Measurements from ENCODE around the gene CHSY3.

Gene CHSY3

GRCh38 chr5:129904102-129904666 is at the start of gene CHSY3:
CHSY3 (plus strand) TSS chr5:129904465.
- peak; percentile 42 for DNase-seq

- DNase-seq = no peak
Measured at GRCh38 chr5:129856325-129856724, 47.9 kb upstream of the CHSY3 start.

GRCh38 chr5:129857116-129857515 is 47.1 kb upstream of the CHSY3 start:
- DNase-seq = no peak

- no peak for DNase-seq
Measured at GRCh38 chr5:129858131-129858675, 46.1 kb upstream of the CHSY3 start.

- no peak for DNase-seq
Measured at GRCh38 chr5:129884322-129884721, 19.9 kb upstream of the CHSY3 start.

- no peak for DNase-seq
Measured at GRCh38 chr5:129899454-129899853, 4.8 kb upstream of the CHSY3 start.

DNA sequence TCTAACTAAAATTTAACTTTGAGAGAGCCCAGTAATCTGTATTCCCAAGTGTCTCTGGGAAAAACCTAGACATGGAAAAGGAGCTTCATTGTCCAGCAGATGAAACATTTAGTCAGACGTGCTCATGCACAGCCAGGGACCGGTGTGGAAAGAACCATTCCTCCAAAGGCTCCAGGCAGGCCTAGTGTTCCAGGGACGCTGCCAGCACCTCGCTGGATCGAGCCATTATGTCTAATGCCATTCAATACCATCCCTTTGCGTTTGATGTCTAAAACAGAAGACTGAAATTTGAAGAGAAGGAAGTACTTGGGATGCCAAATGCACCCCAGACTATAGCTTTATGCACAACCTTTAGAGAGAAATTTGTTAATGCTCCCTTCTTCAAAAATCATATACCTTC is 1.4 kb upstream of the CHSY3 start:
- no peak for DNase-seq

GRCh38 chr5:129903466-129904101 is 681 bp upstream of the CHSY3 start:
- DNase-seq = no peak

DNA sequence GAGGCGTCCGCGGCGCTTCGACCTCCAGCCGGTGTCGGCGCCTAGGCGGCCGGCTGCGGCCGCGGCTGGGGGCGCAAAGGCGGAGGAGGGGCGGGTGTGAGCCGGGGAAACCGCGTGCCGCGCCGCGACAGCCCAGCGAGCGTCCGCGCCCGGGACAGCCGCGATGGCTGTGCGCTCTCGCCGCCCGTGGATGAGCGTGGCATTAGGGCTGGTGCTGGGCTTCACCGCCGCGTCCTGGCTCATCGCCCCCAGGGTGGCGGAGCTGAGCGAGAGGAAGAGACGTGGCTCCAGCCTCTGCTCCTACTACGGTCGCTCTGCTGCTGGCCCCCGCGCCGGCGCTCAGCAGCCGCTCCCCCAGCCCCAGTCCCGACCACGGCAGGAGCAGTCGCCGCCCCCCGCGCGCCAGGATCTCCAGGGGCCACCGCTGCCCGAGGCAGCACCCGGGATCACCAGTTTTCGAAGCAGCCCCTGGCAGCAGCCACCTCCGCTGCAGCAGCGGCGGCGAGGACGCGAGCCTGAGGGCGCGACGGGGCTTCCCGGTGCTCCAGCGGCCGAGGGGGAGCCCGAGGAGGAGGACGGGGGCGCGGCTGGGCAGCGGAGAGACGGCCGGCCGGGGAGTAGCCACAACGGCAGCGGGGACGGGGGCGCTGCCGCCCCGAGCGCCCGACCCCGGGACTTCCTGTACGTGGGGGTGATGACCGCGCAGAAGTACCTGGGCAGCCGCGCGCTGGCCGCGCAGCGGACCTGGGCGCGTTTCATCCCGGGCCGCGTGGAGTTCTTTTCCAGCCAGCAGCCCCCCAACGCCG is 605 bp downstream of the CHSY3 start:
- DNase-seq = no peak

DNA sequence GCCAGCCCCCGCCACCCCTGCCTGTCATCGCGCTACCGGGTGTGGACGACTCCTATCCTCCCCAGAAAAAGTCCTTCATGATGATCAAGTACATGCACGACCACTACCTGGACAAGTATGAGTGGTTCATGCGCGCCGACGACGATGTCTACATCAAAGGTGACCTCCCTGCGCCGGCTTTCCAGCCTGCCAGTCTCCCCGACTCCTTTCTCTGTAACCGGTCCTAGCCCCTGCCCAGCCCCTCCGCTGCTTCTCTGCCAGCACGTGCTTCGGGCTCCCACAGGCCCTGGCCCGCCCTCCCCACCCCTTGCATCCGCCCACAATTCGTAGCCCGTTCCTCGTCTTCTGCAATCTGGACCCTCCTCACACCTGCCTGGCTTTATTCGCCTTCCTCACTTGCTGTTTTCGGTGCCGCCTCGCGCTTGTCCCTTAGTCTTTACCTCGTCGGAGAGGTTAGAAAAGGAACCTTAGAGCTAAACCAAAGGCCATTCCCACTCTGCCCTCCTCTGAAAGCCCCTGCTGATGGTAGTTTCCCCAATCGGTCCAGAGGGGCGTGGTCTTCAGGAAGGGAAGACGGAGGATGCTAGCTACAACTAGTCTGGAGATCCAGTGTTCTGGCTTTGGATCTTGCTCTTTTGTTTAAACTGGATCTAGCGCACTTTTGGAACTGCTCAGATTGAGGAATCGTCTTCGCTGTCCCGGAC is 1.4 kb downstream of the CHSY3 start:
- no peak for DNase-seq

DNA sequence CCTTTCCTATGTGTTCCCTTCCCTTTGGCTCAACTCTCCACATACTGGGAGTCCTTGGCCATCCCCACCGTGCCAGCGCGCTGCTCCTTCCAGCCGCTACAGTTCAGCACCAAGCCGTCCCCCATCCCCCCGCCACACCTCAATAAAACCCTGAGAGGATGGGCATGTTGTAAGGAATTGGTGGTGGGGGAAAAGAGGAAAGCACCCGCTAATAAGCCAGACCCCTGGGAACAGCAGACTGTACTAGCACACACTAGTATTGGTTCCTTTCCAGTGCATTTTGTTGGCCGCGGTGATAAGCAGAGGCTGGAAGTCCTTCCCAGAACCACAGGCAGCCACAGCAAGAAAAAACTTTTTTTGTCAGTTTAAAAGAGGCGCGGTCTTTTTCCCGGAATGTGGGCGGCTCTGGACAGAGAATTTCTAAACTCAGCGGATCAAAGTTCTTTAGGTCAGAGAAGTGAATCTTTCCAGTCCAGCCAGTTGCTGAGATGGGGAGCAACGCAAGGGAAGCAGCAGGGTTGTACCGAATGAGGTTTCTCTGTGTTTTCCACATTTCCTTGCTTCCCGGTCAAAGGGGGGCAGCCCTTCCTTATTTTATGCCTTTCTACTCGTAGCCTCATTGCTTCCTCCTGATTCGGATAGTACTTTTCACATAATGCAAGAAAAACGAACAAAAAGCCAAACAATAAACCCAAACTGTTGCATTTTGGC is 2.1 kb downstream of the CHSY3 start:
- no peak for DNase-seq

GRCh38 chr5:129909225-129909624 is 5.0 kb downstream of the CHSY3 start:
- no peak for DNase-seq

DNA sequence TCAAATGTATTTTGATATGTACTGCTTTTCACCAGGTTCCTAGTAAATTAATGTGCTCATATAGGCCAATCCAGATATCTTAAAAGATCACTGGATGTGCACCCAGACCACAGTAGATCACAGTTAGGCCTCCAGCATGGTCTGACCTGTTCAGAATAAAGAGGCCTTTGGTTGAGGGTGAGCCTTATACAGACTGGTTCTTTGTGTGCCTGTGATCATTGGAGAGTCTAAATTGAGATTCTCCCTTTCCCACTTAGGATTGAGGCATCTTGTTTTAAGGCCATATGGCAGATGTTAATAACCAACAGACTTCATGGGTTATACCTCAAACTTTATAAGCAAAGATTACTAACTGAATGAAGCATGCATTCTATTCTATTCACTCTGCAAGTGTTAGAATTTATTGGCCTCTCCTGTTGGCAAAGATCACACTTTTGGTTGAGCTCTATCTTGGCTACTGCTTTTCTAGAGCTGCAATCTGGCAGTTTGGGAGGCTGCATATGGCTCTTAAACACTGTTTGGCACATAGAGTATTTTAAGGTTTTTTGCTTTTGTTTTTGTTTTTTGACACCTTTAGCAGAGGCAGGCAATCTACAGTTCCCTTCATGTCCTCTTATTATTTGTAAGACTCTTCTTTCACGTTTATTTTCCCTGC is 8.5 kb downstream of the CHSY3 start:
- no peak for DNase-seq

GRCh38 chr5:129915415-129915814 is 11.2 kb downstream of the CHSY3 start:
- DNase-seq = no peak

DNA sequence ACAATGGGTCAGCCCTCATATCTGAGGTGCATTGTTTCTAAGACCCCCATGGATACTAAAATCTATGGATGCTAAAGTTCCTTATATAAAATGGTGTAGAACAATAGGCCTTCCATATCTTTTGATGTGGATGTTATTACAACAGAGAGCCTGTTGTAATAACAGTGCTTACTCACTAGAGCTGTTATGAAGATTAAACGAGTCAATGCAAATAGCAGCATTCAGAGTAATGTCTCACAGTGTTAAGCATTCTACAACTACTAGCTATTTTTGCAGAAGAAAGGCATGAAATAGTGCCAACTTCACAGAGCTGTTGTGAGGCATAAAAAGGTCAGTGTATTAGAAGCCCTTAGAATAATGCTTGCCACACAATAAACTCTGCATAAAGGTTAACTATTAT is 13.0 kb downstream of the CHSY3 start:
- no peak for DNase-seq

GRCh38 chr5:129921204-129921603 is 16.9 kb downstream of the CHSY3 start:
- no peak for DNase-seq

- DNase-seq = no peak
Measured at GRCh38 chr5:129930221-129930620, 26.0 kb downstream of the CHSY3 start.

DNA sequence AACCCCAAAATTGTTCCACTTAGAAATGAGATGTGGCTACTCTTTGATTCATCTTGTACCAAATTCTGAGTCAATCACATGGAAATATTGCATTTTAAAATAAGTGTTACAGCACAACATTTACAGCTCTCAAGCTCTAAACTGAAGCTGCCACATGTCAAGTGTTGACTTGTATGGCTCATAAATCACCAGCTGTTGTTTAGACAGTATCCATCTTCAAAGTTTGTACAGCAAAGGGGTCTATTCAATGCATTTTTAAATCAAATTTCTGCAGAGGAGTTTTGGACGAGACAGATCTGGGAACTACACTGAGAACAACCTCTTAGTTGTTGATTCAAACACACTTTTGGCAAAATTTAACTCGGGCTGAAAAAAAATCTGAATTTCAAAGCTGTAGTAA is 31.4 kb downstream of the CHSY3 start:
- DNase-seq = no peak

DNA sequence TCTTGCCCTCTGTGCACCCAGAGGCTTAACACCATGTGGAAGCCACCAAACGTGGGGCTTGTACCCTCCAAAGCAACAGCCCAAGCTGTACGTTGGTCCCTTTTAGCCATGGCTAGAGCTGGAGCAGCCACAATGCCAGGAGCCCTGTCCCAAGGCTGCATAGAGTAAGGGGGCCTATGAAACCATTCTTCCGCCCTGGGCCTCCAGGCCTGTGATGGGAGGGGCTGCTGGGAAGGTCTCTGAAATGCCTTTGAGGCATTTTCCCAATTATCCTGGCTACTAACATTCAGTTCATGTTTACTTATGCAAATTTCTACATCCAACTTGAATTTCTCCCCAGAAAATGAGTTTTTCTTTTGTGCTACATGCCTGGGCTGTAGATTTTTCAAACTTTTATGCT is 33.8 kb downstream of the CHSY3 start:
- DNase-seq = no peak

GRCh38 chr5:129943936-129944335 is 39.7 kb downstream of the CHSY3 start:
- DNase-seq = no peak

- no peak for DNase-seq
Measured at GRCh38 chr5:129945028-129945427, 40.8 kb downstream of the CHSY3 start.

- no peak for DNase-seq
Measured at GRCh38 chr5:129945774-129946270, 41.6 kb downstream of the CHSY3 start.

Data from NCI-H2029 (cell line).